Loucy (cell line): Measurements from ENCODE around the gene UTY.

Source experiments
- H2AFZ ChIP-seq: fragments of 200-600 bp; sonication (generic); 2 replicates; pipeline ENCODE4 v1.6.0; 2016; ENCODE audit warnings: antibody characterized with exemption, mild to moderate bottlenecking, low read length, moderate library complexity
- H3F3A ChIP-seq: fragments of 200-600 bp; 2 replicates; pipeline ENCODE4 v1.6.0; 2016; ENCODE audit warnings: antibody characterized with exemption, low read depth, mild to moderate bottlenecking
- H3K27me3 ChIP-seq: fragments of 200-600 bp; sonication (generic); 2 replicates; pipeline ENCODE4 v1.6.1; 2014; ENCODE audit warnings: low read length, mild to moderate bottlenecking; ENCODE audit not compliant: insufficient read depth, poor library complexity, severe bottlenecking
- H3K36me3 ChIP-seq: fragments of 200-600 bp; sonication (generic); 2 replicates; pipeline ENCODE4 v1.6.1; 2016; ENCODE audit warnings: low read length; ENCODE audit not compliant: insufficient read depth
- H3K4me1 ChIP-seq: fragments of 200-600 bp; sonication (generic); 2 replicates; pipeline ENCODE4 v1.5.1; 2014; ENCODE audit warnings: low read length, mild to moderate bottlenecking; ENCODE audit not compliant: insufficient read depth, poor library complexity, severe bottlenecking
- H3K4me2 ChIP-seq: fragments of 200-600 bp; sonication (generic); 2 replicates; pipeline ENCODE4 v1.6.0; 2014; ENCODE audit warnings: antibody characterized with exemption, low read length, low read depth, mild to moderate bottlenecking; ENCODE audit not compliant: poor library complexity, severe bottlenecking
- H3K4me3 ChIP-seq: fragments of 200-600 bp; sonication (generic); 2 replicates; pipeline ENCODE4 v1.5.1; 2014; ENCODE audit warnings: low read length, mild to moderate bottlenecking, mixed read lengths; ENCODE audit not compliant: poor library complexity, severe bottlenecking
- H3K79me2 ChIP-seq: fragments of 200-600 bp; sonication (generic); 2 replicates; pipeline ENCODE4 v1.6.1; 2014; ENCODE audit warnings: low read length; ENCODE audit not compliant: insufficient read depth
- H3K9ac ChIP-seq: fragments of 200-600 bp; sonication (generic); 2 replicates; pipeline ENCODE4 v1.6.0; 2014; ENCODE audit warnings: mild to moderate bottlenecking, low read depth, low read length, moderate library complexity; ENCODE audit not compliant: poor library complexity, severe bottlenecking
- H3K9me2 ChIP-seq: fragments of 200-600 bp; sonication (generic); replicated peaks from 2 replicates; pipeline ENCODE4 v1.6.1; 2016; ENCODE audit warnings: low read depth, low read length, mixed read lengths
- H3K9me3 ChIP-seq: fragments of 200-600 bp; sonication (generic); 2 replicates; pipeline ENCODE4 v1.6.1; 2014; ENCODE audit warnings: mild to moderate bottlenecking, antibody characterized with exemption, low read length, low read depth; ENCODE audit not compliant: insufficient read depth
- H4K20me1 ChIP-seq: fragments of 200-600 bp; sonication (generic); 2 replicates; pipeline ENCODE4 v1.6.0; 2014; ENCODE audit warnings: antibody characterized with exemption, low read length, mild to moderate bottlenecking; ENCODE audit not compliant: insufficient read depth, poor library complexity, severe bottlenecking
- CTCF ChIP-seq: fragments of 200-600 bp; sonication (generic); conservative IDR thresholded peaks from 2 replicates; pipeline ENCODE4 v1.5.1; 2014; ENCODE audit warnings: mild to moderate bottlenecking, antibody characterized with exemption, low read length
- EZH2phosphoT487 ChIP-seq: fragments of 200-600 bp; IDR thresholded peaks from 2 replicates; pipeline ENCODE4 v1.6.1; 2018; ENCODE audit warnings: antibody characterized with exemption, mild to moderate bottlenecking, moderate library complexity, borderline replicate concordance

The UTY gene

GRCh38 chrY:13451572-13451971 lies 28.3 kb downstream of the UTY start:
- Histone ChIP-seq H3K9me3 (no peaks in the 10 kb centered on the region), H3K9ac (no peak overlapping the region), H3K36me3 (no peaks in the 10 kb centered on the region), H3K4me1 (no peaks in the 10 kb centered on the region), H4K20me1 (no peaks in the 10 kb centered on the region), H3K4me3 (no peak overlapping the region), H2AFZ (no peak overlapping the region), H3K9me2 (no peaks in the 10 kb centered on the region), H3F3A (no peaks in the 10 kb centered on the region), H3K4me2 (no peak overlapping the region), H3K79me2 (no peaks in the 10 kb centered on the region), H3K27me3 (no peaks in the 10 kb centered on the region)
- TF ChIP-seq EZH2phosphoT487: no peak

- Histone ChIP-seq H3K36me3 (no peaks in the 10 kb centered on the region), H3K4me2 (no peak overlapping the region), H3K9ac (no peak overlapping the region), H4K20me1 (no peaks in the 10 kb centered on the region), H3K79me2 (no peaks in the 10 kb centered on the region), H3K4me3 (no peak overlapping the region), H2AFZ (no peak overlapping the region), H3K9me2 (no peaks in the 10 kb centered on the region), H3K9me3 (no peaks in the 10 kb centered on the region), H3K27me3 (no peaks in the 10 kb centered on the region), H3K4me1 (no peaks in the 10 kb centered on the region), H3F3A (no peaks in the 10 kb centered on the region)
- TF ChIP-seq CTCF (no peak), EZH2phosphoT487 (no peak)
Measured at GRCh38 chrY:13450596-13451130, 29.2 kb downstream of the UTY start.

- Histone ChIP-seq H3K36me3 (no peaks in the 10 kb centered on the region), H4K20me1 (no peaks in the 10 kb centered on the region), H3K9ac (no peak overlapping the region), H3K4me2 (no peak overlapping the region), H2AFZ (no peak overlapping the region), H3K27me3 (no peaks in the 10 kb centered on the region), H3K79me2 (no peaks in the 10 kb centered on the region), H3F3A (no peaks in the 10 kb centered on the region), H3K9me2 (no peaks in the 10 kb centered on the region), H3K4me3 (no peak overlapping the region), H3K4me1 (no peaks in the 10 kb centered on the region), H3K9me3 (no peaks in the 10 kb centered on the region)
- no peak for TF ChIP-seq CTCF
- no peak for TF ChIP-seq EZH2phosphoT487
Measured at GRCh38 chrY:13445566-13445965, 34.3 kb downstream of the UTY start.

GRCh38 chrY:13443146-13443545 lies 36.7 kb downstream of the UTY start:
- H3K36me3 ChIP-seq: no peaks in the 10 kb centered on the region
- H3K27me3 ChIP-seq: no peaks in the 10 kb centered on the region
- no peaks in the 10 kb centered on the region for H3K79me2 ChIP-seq
- no peak overlapping the region for H3K9ac ChIP-seq
- H3F3A ChIP-seq: no peaks in the 10 kb centered on the region
- no peaks in the 10 kb centered on the region for H3K9me3 ChIP-seq
- H2AFZ ChIP-seq: no peak overlapping the region
- H3K9me2 ChIP-seq: no peaks in the 10 kb centered on the region
- no peaks in the 10 kb centered on the region for H3K4me1 ChIP-seq
- H4K20me1 ChIP-seq: no peaks in the 10 kb centered on the region
- H3K4me3 ChIP-seq: no peak overlapping the region
- TF ChIP-seq CTCF: no peak
- TF ChIP-seq EZH2phosphoT487: no peak
- no peak overlapping the region for H3K4me2 ChIP-seq
